B cell (primary cell): ENCODE results near the gene PITX3. TPM values are rescaled to one million over a fixed set of nuclear protein-coding genes. Genes with fewer than 3 reads are reported as not detected.

ENCODE experiments used
- ATAC-seq: fragments of 200-7000 bp; cut with Tn5 transposase; one replicate; pipeline ENCODE4 v1.10.0; 2021; ENCODE audit warnings: low read depth, mild to moderate bottlenecking, moderate number of reproducible peaks, moderate library complexity
- CTCF ChIA-PET: fragments of 350-600 bp; sonication (Branson Sonifier 250); formaldehyde crosslinking; loops from one replicate; lab custom pipeline; 2021; ENCODE audit warnings: antibody characterized with exemption, inconsistent platforms; lab: Charles Lee
- POLR2A ChIA-PET: fragments of 350-600 bp; sonication (Branson Sonifier 250); formaldehyde crosslinking; loops from one replicate; lab custom pipeline; 2021; ENCODE audit warnings: antibody characterized with exemption; lab: Charles Lee
- DNase-seq: peaks from one replicate; pipeline ENCODE4 v3.0.0; 2013
- H2AFZ ChIP-seq: 2 replicates; pipeline ENCODE4 v1.6.1; 2012; ENCODE audit warnings: mild to moderate bottlenecking, low read depth, low read length; ENCODE audit not compliant: insufficient read depth, poor library complexity, severe bottlenecking
- H3K27ac ChIP-seq, 2 donors: 1 replicate in 1 of 2; 2 replicates in 1 of 2; pipeline ENCODE4 v1.5.1; 2012 to 2013; ENCODE audit warnings: low read length in 2 of 2, mild to moderate bottlenecking in 2 of 2, moderate library complexity in 1 of 2
- H3K27me3 ChIP-seq, 4 experiments: fragments of 200-600 bp in 1 of 4; sonication (generic) in 1 of 4; replicated peaks in 1 of 4; 1 replicate in 2 of 4; 2 replicates in 2 of 4; pipeline versions ENCODE4 v1.6.1 to v1.7.0; 2013 to 2016; ENCODE audit warnings: low read length in 3 of 4, mild to moderate bottlenecking in 2 of 4, mixed read lengths in 1 of 4, moderate library complexity in 1 of 4; ENCODE audit not compliant: insufficient read depth in 4 of 4, control insufficient read depth in 3 of 4; ENCODE audit errors: control extremely low read depth in 1 of 4
- H3K36me3 ChIP-seq, 2 experiments: replicated peaks in 1 of 2; 1 replicate in 1 of 2; 2 replicates in 1 of 2; pipeline versions ENCODE4 v1.6.1 to v1.7.1; 2013; ENCODE audit warnings: low read length in 1 of 2; ENCODE audit not compliant: insufficient read depth in 2 of 2, control insufficient read depth in 1 of 2; ENCODE audit errors: control extremely low read depth in 1 of 2, extremely low read depth in 1 of 2
- H3K4me1 ChIP-seq, 2 donors: fragments of 200-600 bp in 1 of 2; sonication (generic) in 1 of 2; 1 replicate in 1 of 2; 2 replicates in 1 of 2; pipeline versions ENCODE4 v1.5.1 to v1.6.1; 2013 to 2017; ENCODE audit warnings: low read length in 2 of 2; ENCODE audit not compliant: control insufficient read depth in 2 of 2, insufficient read depth in 2 of 2
- H3K4me2 ChIP-seq: replicated peaks from 2 replicates; pipeline ENCODE3; 2012; ENCODE audit warnings: mild to moderate bottlenecking, low read depth, low read length; ENCODE audit not compliant: poor library complexity, severe bottlenecking
- H3K4me3 ChIP-seq, 5 experiments: fragments of 200-600 bp in 1 of 5; sonication (generic) in 1 of 5; 1 replicate in 3 of 5; 2 replicates in 2 of 5; pipeline versions ENCODE4 v1.5.1 to v1.7.0; 2011 to 2016; ENCODE audit warnings: low read length in 4 of 5, mild to moderate bottlenecking in 4 of 5, low read depth in 2 of 5, control low read depth in 1 of 5, moderate library complexity in 1 of 5; ENCODE audit not compliant: insufficient read depth in 1 of 5; ENCODE audit errors: control extremely low read depth in 1 of 5, extremely low read depth in 1 of 5
- H3K79me2 ChIP-seq: fragments of 200-600 bp; sonication (generic); one replicate; pipeline ENCODE4 v1.6.0; 2016; ENCODE audit warnings: low read length; ENCODE audit not compliant: control insufficient read depth, insufficient read depth
- H3K9ac ChIP-seq: fragments of 200-600 bp; sonication (generic); 2 replicates; pipeline ENCODE4 v1.6.1; 2017; ENCODE audit warnings: mild to moderate bottlenecking, low read length, moderate library complexity
- H3K9me3 ChIP-seq, 3 donors: one replicate each; pipeline versions ENCODE4 v1.6.1 to v1.7.1; 2013; ENCODE audit warnings: low read length in 2 of 3; ENCODE audit not compliant: control insufficient read depth in 2 of 3, insufficient read depth in 1 of 3; ENCODE audit errors: control extremely low read depth in 1 of 3
- H4K20me1 ChIP-seq: 2 replicates; pipeline ENCODE4 v1.6.0; 2012; ENCODE audit warnings: mild to moderate bottlenecking, low read length; ENCODE audit not compliant: insufficient read depth, control insufficient read depth, poor library complexity, severe bottlenecking
- H3K27ac Mint-ChIP-seq: one replicate; pipeline ENCODE4 v1.8.0; 2021; ENCODE audit warnings: mixed read lengths
- H3K27me3 Mint-ChIP-seq: one replicate; pipeline ENCODE4 v1.8.0; 2021; ENCODE audit warnings: mixed read lengths
- H3K4me1 Mint-ChIP-seq: one replicate; pipeline ENCODE4 v1.8.0; 2021; ENCODE audit warnings: mixed read lengths
- H3K4me3 Mint-ChIP-seq: one replicate; pipeline ENCODE4 v1.8.0; 2021; ENCODE audit warnings: mixed read lengths
- H3K9me3 Mint-ChIP-seq: one replicate; pipeline ENCODE4 v1.8.0; 2022; ENCODE audit warnings: mixed read lengths; ENCODE audit not compliant: insufficient read depth
- CTCF ChIP-seq: fragments of 200-600 bp; IDR thresholded peaks from one replicate; pipeline ENCODE4 v1.8.0; 2022; ENCODE audit warnings: antibody characterized with exemption, mild to moderate bottlenecking
- EZH2 ChIP-seq: IDR thresholded peaks from 2 replicates; pipeline ENCODE4 v1.6.1; 2012; ENCODE audit warnings: borderline replicate concordance, low read depth, mild to moderate bottlenecking, moderate library complexity, low read length; ENCODE audit not compliant: insufficient read depth, poor library complexity, severe bottlenecking
- WGBS: methylation state at CpG from one replicate; pipeline ENCODE4 v1.1.5; 2013; ENCODE audit warnings: missing lambda C conversion rate; ENCODE audit not compliant: insufficient coverage; 5-methylcytosine and 5-hydroxymethylcytosine counted together
- intact Hi-C: fragments of 100-400 bp; cut with micrococcal nuclease; formaldehyde crosslinking; loops from one replicate; pipeline ENCODE4 v1.10.0; 2022
- polyA minus RNA-seq: library from RNA; depleted of rRNA, polyadenylated mRNA; stranded (reverse); fragments of >200 nt; gene quantifications from 2 replicates; pipeline ENCODE4 v1.2.3, GENCODE V29; 2012
- polyA plus RNA-seq: library from polyadenylated mRNA; depleted of rRNA; stranded (reverse); fragments of >200 nt; gene quantifications from 2 replicates; pipeline ENCODE4 v1.2.3, GENCODE V29; 2012
- total RNA-seq, 2 donors: library from RNA; stranded (reverse); fragments of 120-200 nt in 1 of 2; gene quantifications; 1 replicate in 1 of 2; 2 replicates in 1 of 2; pipeline versions ENCODE4 v1.2.3 to v1.2.4, GENCODE V29; 2013 to 2022

Gene PITX3
- total RNA-seq (not detected in 2 replicates), polyA plus RNA-seq (not detected in 2 replicates), polyA minus RNA-seq (not detected in 2 replicates)
- 0.23 TPM for total RNA-seq (2013)

- Histone ChIP-seq H3K4me1 (peaks cover 35 to 36% of the 10 kb centered on the region in 2 donors), H3K4me2 (peak within 1 kb of the TSS; percentile 93), H2AFZ (peak within 1 kb of the TSS; percentile 76), H3K36me3 (no peaks in the 10 kb centered on the region), H3K27ac (no peak within 1 kb of the TSS), H3K27me3 (peaks cover 0 to 47% (median 33%) of the 10 kb centered on the region in 4 experiments), H3K9ac (peak within 1 kb of the TSS; percentile 62), H3K9me3 (peaks cover 0 to 16% (median 0%) of the 10 kb centered on the region in 3 donors), H3K4me3 (peak within 1 kb of the TSS; percentile 21 to 65 (median 48)), H4K20me1 (peaks cover 16% of the 10 kb centered on the region), H3K79me2 (peaks cover 19% of the 10 kb centered on the region)
- TF ChIP-seq CTCF = no peak
- TF ChIP-seq EZH2 = no peak
- Mint-ChIP-seq H3K9me3 (no peaks in the 10 kb centered on the region), H3K27me3 (peaks cover 41% of the 10 kb centered on the region), H3K4me3 (peak within 1 kb of the TSS; percentile 85), H3K27ac (peak within 1 kb of the TSS; percentile 47), H3K4me1 (peaks cover 40% of the 10 kb centered on the region)
- 2% methylated on average over 55 of the region's 57 CpGs for whole genome bisulfite sequencing
- CTCF ChIA-PET = interaction anchor here (1.0 to 3.7 kb wide), 4 partner anchors 11 to 158 kb away, joined by 4 to 26 read pairs (median 10); partner anchors contain the start of gene ELOVL3
- POLR2A ChIA-PET = no interaction called here
- intact Hi-C loops = loop anchor here (1.0 to 10.0 kb wide), 4 partner anchors 15 to 887 kb away; partner anchors contain the start of genes ACTR1A, BTRC, ELOVL3 and HPS6
- peak; percentile 89 for DNase-seq
- ATAC-seq = peak; percentile 39
Measured at GRCh38 chr10:102241444-102242117, at the start of gene PITX3. PITX3 (minus strand) TSS chr10:102241512; CDS start chr10:102232080, 9,432 bp downstream.

GRCh38 chr10:102289840-102290239 is 48.5 kb upstream of the PITX3 start:
- H3K79me2 ChIP-seq = peaks cover 56% of the 10 kb centered on the region
- 97% methylated on average over 3 of the region's 3 CpGs for WGBS
- Mint-ChIP-seq H3K27me3 (no peaks in the 10 kb centered on the region), H3K9me3 (no peaks in the 10 kb centered on the region), H3K27ac (no peak overlapping the region), H3K4me3 (no peak overlapping the region), H3K4me1 (peaks cover 5% of the 10 kb centered on the region)
- ATAC-seq (no peak), DNase-seq (no peak)
- no peak overlapping the region for H3K4me2 ChIP-seq
- H3K27ac ChIP-seq = no peak overlapping the region
- intact Hi-C loops = no loop called here
- CTCF ChIA-PET = no interaction called here
- no peak overlapping the region for H3K9ac ChIP-seq
- H2AFZ ChIP-seq = no peak overlapping the region
- peaks cover 28% of the 10 kb centered on the region for H4K20me1 ChIP-seq
- H3K4me3 ChIP-seq = no peak overlapping the region
- H3K36me3 ChIP-seq = peaks cover 3 to 5% of the 10 kb centered on the region in 2 experiments
- H3K27me3 ChIP-seq = no peaks in the 10 kb centered on the region
- POLR2A ChIA-PET = no interaction called here
- H3K9me3 ChIP-seq = no peaks in the 10 kb centered on the region
- no peak for TF ChIP-seq EZH2
- no peak for TF ChIP-seq CTCF
- no peaks in the 10 kb centered on the region for H3K4me1 ChIP-seq
